ENCODE data around the gene SPATA3.
"Not testable (repeated sequence)": the region's sequence is repeated elsewhere in the genome, so short reads cannot be mapped to it uniquely, and the experiment has no call there.

DNA sequence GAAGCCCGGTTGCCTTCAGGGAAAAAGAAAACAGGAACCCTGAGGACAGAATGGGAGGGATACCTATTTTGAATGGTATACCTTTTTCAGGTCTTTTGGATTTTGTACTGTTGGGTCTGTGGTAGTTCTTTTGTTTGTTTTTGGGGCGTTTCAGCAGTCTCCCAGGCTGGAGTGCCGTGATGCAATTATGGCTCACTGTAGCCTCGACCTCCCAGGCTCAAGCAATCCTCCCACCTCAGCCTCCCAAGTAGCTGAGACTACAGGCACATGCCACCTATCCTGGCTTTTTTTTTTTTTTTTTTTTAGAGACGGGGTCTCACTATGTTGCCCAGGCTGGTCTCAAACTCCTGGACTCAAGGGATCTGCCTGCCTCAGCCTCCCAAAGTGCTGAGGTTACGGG lies 27.6 kb upstream of the SPATA3 start:
- not testable (repeated sequence) for TF ChIP-seq SUZ12 (IDR thresholded peaks at IDR 0.05); SP1 (IDR thresholded peaks at IDR 0.05); TARDBP (IDR thresholded peaks at IDR 0.05); ELF4 (IDR thresholded peaks at IDR 0.05); FOXA1 (IDR thresholded peaks at IDR 0.05); FOXM1 (IDR thresholded peaks at IDR 0.05; ENCODE audit: borderline replicate concordance); CTBP1 (IDR thresholded peaks at IDR 0.05; ENCODE audit: borderline replicate concordance); ARNT (IDR thresholded peaks at IDR 0.05); BHLHE40 (IDR thresholded peaks at IDR 0.05; ENCODE audit: borderline replicate concordance)

Data from HEK293T (cell line).